Lower lobe of right lung (tissue), 2 donors: Measurements from ENCODE around the gene SAMD11. TPM values are rescaled to one million over a fixed set of nuclear protein-coding genes. Genes with fewer than 3 reads are reported as not detected.
"Not testable (repeated sequence)": the region's sequence is repeated elsewhere in the genome, so short reads cannot be mapped to it uniquely, and the experiment has no call there.

Experiments
- ATAC-seq, 2 donors: fragments of 200-7000 bp; cut with Tn5 transposase; one replicate each; pipeline ENCODE4 v1.9.1; 2020 to 2022; ENCODE audit warnings: mild to moderate bottlenecking in 2 of 2, moderate library complexity in 2 of 2
- DNase-seq: peaks from one replicate; pipeline ENCODE4 v3.0.0-alpha.2; 2020
- H3K27ac ChIP-seq: fragments of 200-600 bp; one replicate; pipeline ENCODE4 v1.8.0; 2022
- H3K27me3 ChIP-seq: fragments of 200-600 bp; one replicate; pipeline ENCODE4 v1.8.0; 2022; ENCODE audit warnings: low read depth
- H3K36me3 ChIP-seq: fragments of 200-600 bp; one replicate; pipeline ENCODE4 v1.8.0; 2022; ENCODE audit warnings: mild to moderate bottlenecking
- H3K4me1 ChIP-seq: fragments of 200-600 bp; one replicate; pipeline ENCODE4 v1.8.0; 2022
- H3K4me3 ChIP-seq: fragments of 200-600 bp; one replicate; pipeline ENCODE4 v1.8.0; 2022; ENCODE audit warnings: mild to moderate bottlenecking
- H3K9me3 ChIP-seq: fragments of 200-600 bp; one replicate; pipeline ENCODE4 v1.8.0; 2022
- CTCF ChIP-seq: fragments of 200-600 bp; IDR thresholded peaks from one replicate; pipeline ENCODE4 v1.8.0; 2022; ENCODE audit warnings: antibody characterized with exemption, mild to moderate bottlenecking
- intact Hi-C: fragments of 100-400 bp; cut with DNase I; formaldehyde crosslinking; loops from one replicate; pipeline ENCODE4 v1.11.0; 2022
- total RNA-seq: library from RNA; stranded (reverse); fragmentation: NEBNext Ultra II Directional; extraction: Animal tissue kit (Norgen Biotek cat#: 25700); gene quantifications from one replicate; pipeline ENCODE4 v1.2.1, GENCODE V29; 2021
- donor health status: DM: no; HTN: yes; CAD: no; lungs with severe emphysema.

Gene SAMD11
- total RNA-seq, 1 donor from 2014 or later: 2.2 TPM

- DNase-seq (no peak), ATAC-seq (no peak)
- Histone ChIP-seq H3K4me3 (no peak overlapping the region), H3K4me1 (no peaks in the 10 kb centered on the region), H3K36me3 (no peaks in the 10 kb centered on the region), H3K9me3 (no peaks in the 10 kb centered on the region), H3K27ac (no peak overlapping the region), H3K27me3 (peaks cover 9% of the 10 kb centered on the region)
- intact Hi-C loops: no loop called here
- TF ChIP-seq CTCF: no peak
Measured at GRCh38 chr1:982765-983436, 59.2 kb downstream of the SAMD11 start.

GRCh38 chr1:983798-984475, 60.2 kb downstream of the SAMD11 start:
- Histone ChIP-seq H3K36me3 (no peaks in the 10 kb centered on the region), H3K9me3 (no peaks in the 10 kb centered on the region), H3K27me3 (peaks cover 9% of the 10 kb centered on the region), H3K4me3 (no peak overlapping the region), H3K4me1 (no peaks in the 10 kb centered on the region), H3K27ac (no peak overlapping the region)
- peak; percentile 95 for TF ChIP-seq CTCF
- intact Hi-C loops: no loop called here
- ATAC-seq: peak; percentile 76 to 82
- no peak for DNase-seq

GRCh38 chr1:984476-984814, 60.7 kb downstream of the SAMD11 start:
- H3K4me1 ChIP-seq: no peaks in the 10 kb centered on the region
- no peaks in the 10 kb centered on the region for H3K9me3 ChIP-seq
- DNase-seq (no peak), ATAC-seq (no peak)
- no peak overlapping the region for H3K4me3 ChIP-seq
- no peak overlapping the region for H3K27ac ChIP-seq
- TF ChIP-seq CTCF: no peak
- no peaks in the 10 kb centered on the region for H3K36me3 ChIP-seq
- peaks cover 9% of the 10 kb centered on the region for H3K27me3 ChIP-seq
- intact Hi-C loops: no loop called here

- intact Hi-C loops: no loop called here
- Histone ChIP-seq H3K9me3 (no peaks in the 10 kb centered on the region), H3K36me3 (no peaks in the 10 kb centered on the region), H3K27ac (no peak overlapping the region), H3K4me1 (no peaks in the 10 kb centered on the region), H3K4me3 (no peak overlapping the region), H3K27me3 (peaks cover 9% of the 10 kb centered on the region)
- no peak for TF ChIP-seq CTCF
- DNase-seq (no peak), ATAC-seq (no peak)
Measured at GRCh38 chr1:985126-985525, 61.4 kb downstream of the SAMD11 start.

GRCh38 chr1:988061-988460, 64.3 kb downstream of the SAMD11 start:
- DNase-seq, H3K9me3 ChIP-seq, H3K27ac ChIP-seq, intact Hi-C loops, H3K4me1 ChIP-seq, H3K36me3 ChIP-seq, H3K27me3 ChIP-seq, ATAC-seq, H3K4me3 ChIP-seq: not testable (repeated sequence)

- H3K4me3 ChIP-seq, intact Hi-C loops, H3K27ac ChIP-seq, H3K36me3 ChIP-seq, H3K27me3 ChIP-seq, DNase-seq, ATAC-seq, H3K4me1 ChIP-seq, H3K9me3 ChIP-seq: not testable (repeated sequence)
Measured at GRCh38 chr1:991275-991674, 67.6 kb downstream of the SAMD11 start.
